Pancreas (tissue), 10 donors: ENCODE results near the gene PIK3CD. TPM values are rescaled to one million over a fixed set of nuclear protein-coding genes. Genes with fewer than 3 reads are reported as not detected.

Source experiments
- ATAC-seq, 4 donors: fragments of 200-7000 bp; cut with Tn5 transposase; one replicate each; pipeline versions ENCODE4 v1.8.0 to v1.9.1; 2020; ENCODE audit warnings: mild to moderate bottlenecking in 4 of 4, moderate library complexity in 4 of 4
- DNase-seq, 6 donors: peaks; one replicate each; pipeline ENCODE4 v3.0.0-alpha.2; 2020
- FAIRE-seq: peaks from 2 replicates; lab custom pipeline; 2012; peaks lifted over from hg19 to GRCh38; lab: Jason Lieb, UNC
- H3K27ac ChIP-seq, 4 donors: fragments of 200-600 bp; sonication (generic); 1 replicate in 3 of 4; 2 replicates in 1 of 4; pipeline versions ENCODE4 v1.5.0 to v1.8.0; 2020
- H3K27me3 ChIP-seq, 4 donors: fragments of 200-600 bp; one replicate each; pipeline ENCODE4 v1.8.0; 2021
- H3K36me3 ChIP-seq, 3 donors: fragments of 200-600 bp; sonication (generic) in 1 of 3; one replicate each; pipeline versions ENCODE4 v1.5.0 to v1.8.0; 2020 to 2021
- H3K4me1 ChIP-seq, 3 donors: fragments of 200-600 bp; one replicate each; pipeline ENCODE4 v1.8.0; 2021
- H3K4me3 ChIP-seq, 4 donors: fragments of 200-600 bp; sonication (generic) in 2 of 4; one replicate each; pipeline versions ENCODE4 v1.5.0 to v1.8.0; 2020 to 2021
- H3K9me3 ChIP-seq, 4 donors: fragments of 200-600 bp; one replicate each; pipeline ENCODE4 v1.8.0; 2021
- CTCF ChIP-seq, 4 donors: fragments of 200-600 bp; sonication (generic) in 3 of 4; IDR thresholded peaks; one replicate each; pipeline versions ENCODE4 v1.5.0 to v1.8.0; 2021; ENCODE audit warnings: antibody characterized with exemption in 4 of 4
- WGBS, 2 donors: extraction: QIAGEN DNeasy Blood & Tissue Kit; methylation state at CpG; one replicate each; pipeline ENCODE4 v1.1.7; 2013; 5-methylcytosine and 5-hydroxymethylcytosine counted together
- intact Hi-C, 3 donors: fragments of 100-400 bp; cut with DNase I; formaldehyde crosslinking; loops; one replicate each; pipeline versions ENCODE4 v1.11.1 to v1.14.2; 2022
- polyA plus RNA-seq, 2 donors: library from polyadenylated mRNA; stranded (reverse); fragments of 200-250 nt; gene quantifications; one replicate each; pipeline ENCODE4 v1.2.3, GENCODE V29; 2013
- total RNA-seq, 6 donors: library from RNA; stranded (reverse); fragmentation: NEBNext Ultra II Directional in 4 of 6; extraction: Animal tissue kit (Norgen Biotek cat#: 25700) in 4 of 6; gene quantifications; one replicate each; pipeline versions ENCODE4 v1.2.1 to v1.2.4, GENCODE V29; 2021 to 2023
- donor health status: healthy with polysubstance abuse.
- donor health status: DM: no; HTN: no; CAD: no; lungs with moderate emphysema.
- donor health status: DM: no; HTN: no; CAD: no.
- donor health status: control.
- donor health status: control.
- donor health status: Bipolar disorder and iron deficiency.
- donor health status: DM: yes; HTN: yes; CAD: no.
- donor health status: DM: no; HTN: no; CAD: no.
- donor health status: DM: no; HTN: no; CAD: no.
- donor health status: DM: yes; HTN: yes; CAD: no.

PIK3CD gene
- total and polyA plus RNA-seq, 8 donors: 1.9 to 10.6 (median 2.3) TPM

GRCh38 chr1:9648171-9648570 lies 3.4 kb upstream of the PIK3CD start:
- TF ChIP-seq CTCF (IDR thresholded peaks at IDR 0.05): no peak
- intact Hi-C loops: no loop called here
- 63 to 73% methylated on average over 10 of the region's 10 CpGs for WGBS, 2 donors
- Histone ChIP-seq H3K27ac (no peak overlapping the region), H3K9me3 (no peaks in the 10 kb centered on the region), H3K4me3 (no peak overlapping the region), H3K4me1 (peaks cover 0 to 7% (median 0%) of the 10 kb centered on the region in 3 donors), H3K36me3 (no peaks in the 10 kb centered on the region), H3K27me3 (peaks cover 0 to 10% (median 0%) of the 10 kb centered on the region in 4 donors)
- DNase-seq: no peak
- no peak for ATAC-seq
- FAIRE-seq: no peak

DNA sequence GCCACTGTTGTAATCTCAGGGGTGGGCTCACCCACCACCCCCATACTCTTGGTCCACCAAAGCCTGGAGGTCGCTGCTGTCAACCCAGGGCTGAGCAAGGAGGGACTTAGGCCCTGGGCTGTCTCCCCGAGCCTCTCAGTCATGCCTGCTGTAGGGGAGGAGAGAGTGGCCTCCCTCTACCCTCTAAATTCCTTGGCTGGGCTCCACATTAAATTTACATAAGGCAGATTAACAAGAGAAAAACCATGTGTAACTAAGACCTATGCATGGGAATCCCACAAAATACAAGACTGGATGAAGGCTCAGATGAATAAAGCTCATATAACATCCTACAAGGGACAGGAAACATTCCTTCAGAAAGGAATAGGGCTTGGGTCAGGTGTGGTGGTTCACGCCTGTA lies 1.8 kb upstream of the PIK3CD start:
- Histone ChIP-seq H3K9me3 (no peaks in the 10 kb centered on the region), H3K36me3 (no peaks in the 10 kb centered on the region), H3K4me1 (peaks cover 0 to 7% (median 0%) of the 10 kb centered on the region in 3 donors), H3K4me3 (no peak overlapping the region), H3K27me3 (peaks cover 0 to 10% (median 0%) of the 10 kb centered on the region in 4 donors), H3K27ac (no peak overlapping the region)
- 82 to 96% methylated on average over 3 of the region's 3 CpGs for WGBS, 2 donors
- DNase-seq (no peak), ATAC-seq (no peak), FAIRE-seq (no peak)
- no peak for TF ChIP-seq CTCF (IDR thresholded peaks at IDR 0.05)
- intact Hi-C loops: no loop called here

GRCh38 chr1:9651220-9651564 lies 339 bp upstream of the PIK3CD start:
- Histone ChIP-seq H3K36me3 (no peaks in the 10 kb centered on the region), H3K4me1 (peaks cover 0 to 7% (median 0%) of the 10 kb centered on the region in 3 donors), H3K9me3 (no peaks in the 10 kb centered on the region), H3K4me3 (peak overlapping the region in 1 of 4 donors; percentile 50), H3K27ac (no peak overlapping the region), H3K27me3 (peaks cover 0 to 10% (median 0%) of the 10 kb centered on the region in 4 donors)
- FAIRE-seq (no peak), ATAC-seq (no peak), DNase-seq (no peak)
- intact Hi-C loops: no loop called here
- 27 to 30% methylated on average over 10 of the region's 10 CpGs for WGBS, 2 donors
- no peak for TF ChIP-seq CTCF (IDR thresholded peaks at IDR 0.05)

GRCh38 chr1:9652379-9653209 lies 1.1 kb downstream of the PIK3CD start:
- no peak for TF ChIP-seq CTCF (IDR thresholded peaks at IDR 0.05)
- FAIRE-seq (no peak), ATAC-seq (peak in 3 of 4 donors; percentile 37 to 55 (median 48)), DNase-seq (peak in 1 of 6 donors; percentile 61)
- WGBS, 2 donors: 7 to 8% methylated on average over 53 to 55 of the region's 55 CpGs
- intact Hi-C loops: no loop called here
- Histone ChIP-seq H3K4me3 (peak overlapping the region; percentile 10 to 50 (median 23)), H3K9me3 (no peaks in the 10 kb centered on the region), H3K4me1 (peaks cover 0 to 7% (median 0%) of the 10 kb centered on the region in 3 donors), H3K27ac (peak overlapping the region in 1 of 4 donors; percentile 17), H3K27me3 (peaks cover 0 to 10% (median 0%) of the 10 kb centered on the region in 4 donors), H3K36me3 (no peaks in the 10 kb centered on the region)

- H3K4me3 ChIP-seq: peak overlapping the region in 1 of 4 donors; percentile 50
- H3K9me3 ChIP-seq: no peaks in the 10 kb centered on the region
- TF ChIP-seq CTCF (IDR thresholded peaks at IDR 0.05): no peak
- H3K27me3 ChIP-seq: peaks cover 0 to 10% (median 0%) of the 10 kb centered on the region in 4 donors
- intact Hi-C loops: no loop called here
- 36 to 52% methylated on average over 11 of the region's 11 CpGs for WGBS, 2 donors
- no peaks in the 10 kb centered on the region for H3K36me3 ChIP-seq
- FAIRE-seq (no peak), DNase-seq (no peak), ATAC-seq (no peak)
- peaks cover 0 to 7% (median 0%) of the 10 kb centered on the region in 3 donors for H3K4me1 ChIP-seq
- no peak overlapping the region for H3K27ac ChIP-seq
Observed at GRCh38 chr1:9653210-9653490, 1.6 kb downstream of the PIK3CD start.
